ENCODE data around the gene HJURP.

GRCh38 chr2:233817361-233817911 lies 36.9 kb downstream of the HJURP start:
- TF ChIP-seq CTCF (conservative IDR thresholded peaks at IDR 0.05 in 1 of 2, IDR thresholded peaks at IDR 0.05 in 1 of 2; ENCODE audit: low read depth in 1 of 2, low read length in 2 of 2) (no peak), EZH2 (IDR thresholded peaks at IDR 0.05; ENCODE audit: low read length, missing control alignments) (no peak)
